ENCODE measurements around the gene SLC10A6.

GRCh38 chr4:86778175-86778574, 71.0 kb downstream of the SLC10A6 start:
- TF ChIP-seq EZH2phosphoT487 (IDR thresholded peaks at IDR 0.05; ENCODE audit: low read length) = no peak
- no peak for TF ChIP-seq EZH2 (optimal IDR thresholded peaks at IDR 0.05; ENCODE audit: low read depth, low read length)
